Common myeloid progenitor, CD34-positive (primary cell): ENCODE measurements around the gene PCDHB1.

Source experiments
- CTCF ChIA-PET: fragments of 350-600 bp; sonication (Branson Sonifier 250); formaldehyde crosslinking; loops from one replicate; lab custom pipeline; 2021; ENCODE audit warnings: antibody characterized with exemption; lab: Charles Lee
- POLR2A ChIA-PET: fragments of 350-600 bp; sonication (Branson Sonifier 250); formaldehyde crosslinking; loops from one replicate; lab custom pipeline; 2021; ENCODE audit warnings: antibody characterized with exemption; lab: Charles Lee
- DNase-seq, 3 donors: peaks; one replicate each; pipeline versions ENCODE4 v3.0.0 to v3.0.0-alpha.2; 2013
- H3K27ac ChIP-seq, 2 experiments: 1 replicate in 1 of 2; 2 replicates in 1 of 2; pipeline ENCODE4 v1.7.0; 2013; ENCODE audit warnings: inconsistent platforms in 2 of 2, low read length in 2 of 2, mild to moderate bottlenecking in 2 of 2, low read depth in 1 of 2, moderate library complexity in 1 of 2; ENCODE audit not compliant: severe bottlenecking in 2 of 2, insufficient read depth in 1 of 2, poor library complexity in 1 of 2
- H3K27me3 ChIP-seq, 5 experiments: replicated peaks in 2 of 5; 1 replicate in 3 of 5; 2 replicates in 2 of 5; pipeline versions ENCODE4 v1.6.1 to v1.7.0; 2013; ENCODE audit warnings: low read length in 4 of 5, mild to moderate bottlenecking in 2 of 5, moderate library complexity in 2 of 5, inconsistent platforms in 1 of 5; ENCODE audit not compliant: insufficient read depth in 5 of 5, control insufficient read depth in 4 of 5
- H3K36me3 ChIP-seq, 4 experiments: 1 replicate in 2 of 4; 2 replicates in 2 of 4; pipeline versions ENCODE4 v1.6.1 to v1.7.0; 2013; ENCODE audit warnings: low read length in 3 of 4, control low read depth in 1 of 4, mild to moderate bottlenecking in 1 of 4; ENCODE audit not compliant: control insufficient read depth in 4 of 4, insufficient read depth in 4 of 4
- H3K4me1 ChIP-seq, 4 experiments: 1 replicate in 3 of 4; 2 replicates in 1 of 4; pipeline versions ENCODE4 v1.6.1 to v1.7.1; 2013; ENCODE audit warnings: low read length in 3 of 4, mild to moderate bottlenecking in 3 of 4, control low read depth in 1 of 4, inconsistent platforms in 1 of 4, moderate library complexity in 1 of 4; ENCODE audit not compliant: control insufficient read depth in 4 of 4, insufficient read depth in 4 of 4; ENCODE audit errors: control extremely low read depth in 1 of 4
- H3K4me3 ChIP-seq, 7 experiments: 1 replicate in 4 of 7; 2 replicates in 3 of 7; pipeline versions ENCODE4 v1.5.1 to v1.7.0; 2013; ENCODE audit warnings: mild to moderate bottlenecking in 7 of 7, low read length in 6 of 7, moderate library complexity in 6 of 7, inconsistent platforms in 2 of 7, low read depth in 2 of 7, control low read depth in 1 of 7; ENCODE audit not compliant: insufficient read depth in 4 of 7, control insufficient read depth in 1 of 7; ENCODE audit errors: extremely low read depth in 1 of 7
- H3K9me3 ChIP-seq, 5 experiments: 1 replicate in 4 of 5; 2 replicates in 1 of 5; pipeline versions ENCODE4 v1.6.1 to v1.7.1; 2013; ENCODE audit warnings: low read length in 4 of 5, mild to moderate bottlenecking in 2 of 5, inconsistent platforms in 1 of 5, low read depth in 1 of 5, moderate library complexity in 1 of 5; ENCODE audit not compliant: control insufficient read depth in 4 of 5, insufficient read depth in 2 of 5; ENCODE audit errors: control extremely low read depth in 1 of 5
- WGBS: methylation state at CpG from one replicate; pipeline ENCODE4 v1.1.5; 2013; ENCODE audit not compliant: insufficient coverage; 5-methylcytosine and 5-hydroxymethylcytosine counted together

The PCDHB1 gene

DNA sequence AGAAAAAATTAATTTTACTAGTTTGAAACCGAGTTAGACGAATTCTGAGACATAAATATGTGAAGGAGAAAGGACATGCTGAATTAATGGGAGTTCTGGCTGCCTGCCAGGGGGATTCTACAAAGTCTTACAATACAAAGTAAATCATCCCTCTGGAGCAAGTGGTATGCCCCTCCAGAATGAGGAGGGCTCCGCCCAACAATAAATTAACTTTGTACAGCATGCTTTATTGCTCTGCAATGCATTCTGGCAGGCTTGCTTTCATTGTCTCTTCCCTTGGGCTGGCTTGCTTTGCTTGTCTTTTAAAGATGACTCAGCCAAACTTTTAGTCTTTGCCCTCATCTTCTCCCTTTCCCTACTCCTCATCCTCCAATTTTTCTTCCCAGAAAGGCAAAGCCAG, 11.7 kb upstream of the PCDHB1 start:
- CTCF ChIA-PET, result no interaction called here
- 91% methylated on average over 1 of the region's 3 CpGs for WGBS

GRCh38 chr5:141040093-141040770, 10.9 kb upstream of the PCDHB1 start:
- POLR2A ChIA-PET, result no interaction called here
- Histone ChIP-seq H3K27me3 (peaks cover 0 to 14% (median 0%) of the 10 kb centered on the region in 5 experiments), H3K36me3 (no peaks in the 10 kb centered on the region), H3K4me3 (no peak overlapping the region), H3K9me3 (peaks cover 0 to 8% (median 1%) of the 10 kb centered on the region in 5 experiments), H3K27ac (no peak overlapping the region), H3K4me1 (peaks cover 0 to 5% (median 0%) of the 10 kb centered on the region in 4 experiments)
- WGBS, result 12% methylated on average over 19 of the region's 24 CpGs
- CTCF ChIA-PET, result no interaction called here
- peak in 2 of 3 donors; percentile 23 to 26 for DNase-seq

More for the DNA sequence above, 11.7 kb upstream of the PCDHB1 start:
- POLR2A ChIA-PET, result no interaction called here
- peaks cover 0 to 8% (median 1%) of the 10 kb centered on the region in 5 experiments for H3K9me3 ChIP-seq
- H3K27ac ChIP-seq, result no peak overlapping the region
- H3K4me3 ChIP-seq, result no peak overlapping the region
- no peak for DNase-seq
- H3K36me3 ChIP-seq, result no peaks in the 10 kb centered on the region
- H3K4me1 ChIP-seq, result peaks cover 0 to 5% (median 0%) of the 10 kb centered on the region in 4 experiments
- H3K27me3 ChIP-seq, result peaks cover 0 to 14% (median 0%) of the 10 kb centered on the region in 5 experiments

DNA sequence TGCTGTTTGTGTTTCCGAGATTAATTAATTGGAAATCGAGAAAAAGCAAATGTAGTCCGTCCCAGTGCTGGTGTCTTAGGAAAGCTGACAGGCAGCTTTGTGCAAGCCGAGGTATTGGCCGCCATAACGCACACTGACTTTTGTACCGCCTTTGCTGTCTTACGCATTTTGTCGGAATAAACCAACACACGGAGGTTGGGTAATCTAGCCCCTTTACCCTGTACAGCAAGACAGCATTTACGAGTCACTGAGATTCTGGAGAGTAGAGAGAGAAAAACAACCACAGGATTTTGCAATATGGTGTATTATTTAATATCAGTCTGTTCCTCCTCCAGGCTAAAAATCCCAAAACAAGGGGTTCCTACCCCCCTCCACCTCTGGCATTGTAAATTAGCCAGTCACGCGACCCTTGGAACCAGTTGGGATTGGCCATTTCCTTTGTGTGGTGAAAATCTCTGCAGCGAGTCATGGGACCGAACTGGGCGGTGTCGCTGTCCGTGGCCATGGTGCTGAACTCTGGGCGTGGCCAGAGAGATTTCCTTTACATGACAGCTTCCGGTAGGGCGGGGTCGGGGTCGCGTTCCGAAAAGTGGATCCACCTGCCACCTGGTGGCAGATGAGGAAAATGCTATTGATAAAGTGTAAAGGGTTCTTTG, 10.3 kb upstream of the PCDHB1 start:
- no peak overlapping the region for H3K27ac ChIP-seq
- H3K36me3 ChIP-seq, result no peaks in the 10 kb centered on the region
- H3K4me1 ChIP-seq, result peaks cover 0 to 5% (median 0%) of the 10 kb centered on the region in 4 experiments
- peak; percentile 70 to 88 (median 88) for DNase-seq
- peaks cover 0 to 14% (median 0%) of the 10 kb centered on the region in 5 experiments for H3K27me3 ChIP-seq
- peak overlapping the region in 1 of 7 experiments; percentile 3 for H3K4me3 ChIP-seq
- ChIA-PET POLR2A (no interaction called here), CTCF (no interaction called here)
- peaks cover 0 to 8% (median 1%) of the 10 kb centered on the region in 5 experiments for H3K9me3 ChIP-seq
- WGBS, result 10% methylated on average over 24 of the region's 25 CpGs

GRCh38 chr5:141041427-141041785, 9.8 kb upstream of the PCDHB1 start:
- CTCF ChIA-PET, result no interaction called here

GRCh38 chr5:141042555-141042954, 8.6 kb upstream of the PCDHB1 start:
- CTCF ChIA-PET, result no interaction called here
- H3K27me3 ChIP-seq, result peaks cover 0 to 14% (median 0%) of the 10 kb centered on the region in 5 experiments
- WGBS, result 83% methylated on average over 1 of the region's 1 CpG
- H3K36me3 ChIP-seq, result no peaks in the 10 kb centered on the region
- H3K4me1 ChIP-seq, result peaks cover 0 to 5% (median 0%) of the 10 kb centered on the region in 4 experiments
- no peak overlapping the region for H3K27ac ChIP-seq
- H3K9me3 ChIP-seq, result peaks cover 0 to 8% (median 1%) of the 10 kb centered on the region in 5 experiments
- DNase-seq, result no peak
- POLR2A ChIA-PET, result no interaction called here
- no peak overlapping the region for H3K4me3 ChIP-seq

More at GRCh38 chr5:141041427-141041785, 9.8 kb upstream of the PCDHB1 start:
- H3K27me3 ChIP-seq, result peaks cover 0 to 14% (median 0%) of the 10 kb centered on the region in 5 experiments
- H3K4me1 ChIP-seq, result peaks cover 0 to 5% (median 0%) of the 10 kb centered on the region in 4 experiments
- H3K4me3 ChIP-seq, result no peak overlapping the region
- WGBS, result no CpG with 5 or more reads among the region's 4 CpGs
- peaks cover 0 to 8% (median 1%) of the 10 kb centered on the region in 5 experiments for H3K9me3 ChIP-seq
- POLR2A ChIA-PET, result no interaction called here
- no peak overlapping the region for H3K27ac ChIP-seq
- no peak for DNase-seq
- no peaks in the 10 kb centered on the region for H3K36me3 ChIP-seq

- Histone ChIP-seq H3K27ac (no peak overlapping the region), H3K4me3 (no peak overlapping the region), H3K4me1 (no peaks in the 10 kb centered on the region), H3K9me3 (peaks cover 0 to 30% (median 14%) of the 10 kb centered on the region in 5 experiments), H3K27me3 (peaks cover 12 to 21% (median 17%) of the 10 kb centered on the region in 5 experiments), H3K36me3 (no peaks in the 10 kb centered on the region)
- WGBS, result 7% methylated on average over 18 of the region's 19 CpGs
- DNase-seq, result no peak
- ChIA-PET POLR2A (no interaction called here), CTCF (no interaction called here)
Observed at GRCh38 chr5:141051521-141051866, 320 bp downstream of the PCDHB1 start.

- 25% methylated on average over 8 of the region's 17 CpGs for WGBS
- POLR2A ChIA-PET, result no interaction called here
Observed at GRCh38 chr5:141077826-141078225, 26.7 kb downstream of the PCDHB1 start.

More at GRCh38 chr5:141077826-141078225, 26.7 kb downstream of the PCDHB1 start:
- Histone ChIP-seq H3K36me3 (no peaks in the 10 kb centered on the region), H3K27me3 (peaks cover 1 to 12% (median 2%) of the 10 kb centered on the region in 5 experiments), H3K4me1 (no peaks in the 10 kb centered on the region), H3K27ac (no peak overlapping the region), H3K9me3 (peaks cover 3 to 16% (median 6%) of the 10 kb centered on the region in 5 experiments), H3K4me3 (no peak overlapping the region)
- CTCF ChIA-PET, result no interaction called here
- DNase-seq, result no peak
